IPS-18a (cell line): ENCODE measurements around the gene CYP2D6.
"Not testable (repeated sequence)": the region's sequence is repeated elsewhere in the genome, so short reads cannot be mapped to it uniquely, and the experiment has no call there.

Source experiments
- H3K27ac ChIP-seq: one replicate; pipeline ENCODE4 v1.5.1; 2013; ENCODE audit warnings: low read length
- H3K27me3 ChIP-seq: one replicate; pipeline ENCODE4 v1.6.1; 2013; ENCODE audit warnings: mild to moderate bottlenecking, low read length; ENCODE audit not compliant: control insufficient read depth, insufficient read depth
- H3K36me3 ChIP-seq: one replicate; pipeline ENCODE4 v1.6.1; 2013; ENCODE audit warnings: low read depth, low read length; ENCODE audit not compliant: control insufficient read depth
- H3K4me1 ChIP-seq: one replicate; pipeline ENCODE4 v1.6.1; 2013; ENCODE audit warnings: low read depth, low read length; ENCODE audit not compliant: control insufficient read depth
- H3K4me3 ChIP-seq: one replicate; pipeline ENCODE4 v1.5.1; 2013; ENCODE audit warnings: low read length
- H3K9ac ChIP-seq: one replicate; pipeline ENCODE4 v1.6.1; 2013; ENCODE audit warnings: mild to moderate bottlenecking, low read length, moderate library complexity
- H3K9me3 ChIP-seq: one replicate; pipeline ENCODE4 v1.6.1; 2013; ENCODE audit warnings: low read depth, low read length; ENCODE audit not compliant: control insufficient read depth

Gene CYP2D6

GRCh38 chr22:42155053-42155543 lies 24.5 kb upstream of the CYP2D6 start:
- no peaks in the 10 kb centered on the region for H3K4me1 ChIP-seq
- no peaks in the 10 kb centered on the region for H3K27me3 ChIP-seq
- H3K4me3 ChIP-seq, result no peak overlapping the region
- no peak overlapping the region for H3K27ac ChIP-seq
- H3K36me3 ChIP-seq, result peaks cover 2% of the 10 kb centered on the region
- H3K9me3 ChIP-seq, result no peaks in the 10 kb centered on the region
- H3K9ac ChIP-seq, result no peak overlapping the region

- Histone ChIP-seq H3K36me3 (peaks cover 2% of the 10 kb centered on the region), H3K4me3 (no peak overlapping the region), H3K9ac (no peak overlapping the region), H3K4me1 (no peaks in the 10 kb centered on the region), H3K27ac (no peak overlapping the region), H3K27me3 (no peaks in the 10 kb centered on the region), H3K9me3 (no peaks in the 10 kb centered on the region)
Observed at GRCh38 chr22:42154293-42155052, 23.9 kb upstream of the CYP2D6 start.

GRCh38 chr22:42152661-42153270 lies 22.2 kb upstream of the CYP2D6 start:
- no peak overlapping the region for H3K9ac ChIP-seq
- no peaks in the 10 kb centered on the region for H3K9me3 ChIP-seq
- H3K4me1 ChIP-seq, result no peaks in the 10 kb centered on the region
- no peak overlapping the region for H3K4me3 ChIP-seq
- no peaks in the 10 kb centered on the region for H3K27me3 ChIP-seq
- H3K36me3 ChIP-seq, result peaks cover 7% of the 10 kb centered on the region
- no peak overlapping the region for H3K27ac ChIP-seq

GRCh38 chr22:42151924-42152635 lies 21.5 kb upstream of the CYP2D6 start:
- H3K27me3 ChIP-seq, result no peaks in the 10 kb centered on the region
- no peak overlapping the region for H3K4me3 ChIP-seq
- H3K36me3 ChIP-seq, result peaks cover 7% of the 10 kb centered on the region
- H3K27ac ChIP-seq, result no peak overlapping the region
- H3K9me3 ChIP-seq, result no peaks in the 10 kb centered on the region
- no peaks in the 10 kb centered on the region for H3K4me1 ChIP-seq
- no peak overlapping the region for H3K9ac ChIP-seq

- Histone ChIP-seq H3K9me3 (no peaks in the 10 kb centered on the region), H3K27ac (no peak overlapping the region), H3K4me3 (no peak overlapping the region), H3K36me3 (peaks cover 7% of the 10 kb centered on the region), H3K4me1 (no peaks in the 10 kb centered on the region), H3K9ac (no peak overlapping the region), H3K27me3 (no peaks in the 10 kb centered on the region)
Observed at GRCh38 chr22:42150727-42151590, 20.3 kb upstream of the CYP2D6 start.

- not testable (repeated sequence) for H3K9ac ChIP-seq, H3K4me3 ChIP-seq, H3K9me3 ChIP-seq, H3K36me3 ChIP-seq, H3K27me3 ChIP-seq, H3K27ac ChIP-seq, H3K4me1 ChIP-seq
Observed at GRCh38 chr22:42149798-42150197, 19.2 kb upstream of the CYP2D6 start.

- H3K27me3 ChIP-seq, result no peaks in the 10 kb centered on the region
- no peak overlapping the region for H3K4me3 ChIP-seq
- H3K36me3 ChIP-seq, result peaks cover 4% of the 10 kb centered on the region
Observed at GRCh38 chr22:42145175-42145574, 14.6 kb upstream of the CYP2D6 start.

GRCh38 chr22:42143859-42144822 lies 13.5 kb upstream of the CYP2D6 start:
- H3K9me3 ChIP-seq, result not testable (repeated sequence)

More at GRCh38 chr22:42145175-42145574, 14.6 kb upstream of the CYP2D6 start:
- no peaks in the 10 kb centered on the region for H3K4me1 ChIP-seq
- H3K9ac ChIP-seq, result no peak overlapping the region
- H3K9me3 ChIP-seq, result no peaks in the 10 kb centered on the region
- no peak overlapping the region for H3K27ac ChIP-seq

GRCh38 chr22:42142771-42143461 lies 12.3 kb upstream of the CYP2D6 start:
- no peaks in the 10 kb centered on the region for H3K27me3 ChIP-seq

More at GRCh38 chr22:42143859-42144822, 13.5 kb upstream of the CYP2D6 start:
- not testable (repeated sequence) for H3K4me3 ChIP-seq, H3K9ac ChIP-seq, H3K4me1 ChIP-seq, H3K27me3 ChIP-seq, H3K27ac ChIP-seq, H3K36me3 ChIP-seq

More at GRCh38 chr22:42142771-42143461, 12.3 kb upstream of the CYP2D6 start:
- Histone ChIP-seq H3K9me3 (no peaks in the 10 kb centered on the region), H3K4me3 (no peak overlapping the region), H3K9ac (no peak overlapping the region), H3K4me1 (no peaks in the 10 kb centered on the region), H3K27ac (no peak overlapping the region), H3K36me3 (peaks cover 2% of the 10 kb centered on the region)
